Fibroblast of skin of left biceps (primary cell): Measurements from ENCODE around the gene SHLD2.
"Not testable (repeated sequence)": the region's sequence is repeated elsewhere in the genome, so short reads cannot be mapped to it uniquely, and the experiment has no call there.

Experiments used
- DNase-seq, 2 experiments: peaks; one replicate each; pipeline ENCODE4 v3.0.0-alpha.2; 2013; ENCODE audit warnings: low read depth in 2 of 2

The SHLD2 gene

DNA sequence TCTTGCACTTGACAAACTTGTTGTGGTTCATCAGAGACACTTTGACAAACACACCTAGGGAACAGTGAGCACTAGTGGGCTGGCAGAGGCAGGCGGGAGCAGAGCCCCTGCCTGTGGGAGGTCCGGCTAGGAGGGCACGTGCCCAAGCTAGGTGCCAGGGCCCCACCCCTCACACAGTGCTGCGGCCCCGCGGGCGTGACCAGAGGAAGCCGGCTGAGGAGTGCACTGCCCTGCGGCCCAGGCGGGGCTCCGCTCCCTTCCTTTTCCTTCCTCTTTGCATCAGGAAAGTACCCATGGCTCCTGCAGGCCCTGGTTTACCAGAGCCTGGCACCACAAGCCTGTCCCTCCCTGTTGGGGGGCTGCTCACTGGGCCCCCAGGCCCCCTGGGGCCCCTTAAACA, 121.1 kb downstream of the SHLD2 start:
- DNase-seq = not testable (repeated sequence)

GRCh38 chr10:87219370-87219769, 124.4 kb downstream of the SHLD2 start:
- DNase-seq = not testable (repeated sequence)

- DNase-seq = not testable (repeated sequence)
These were observed 127.8 kb downstream of the SHLD2 start for GRCh38 chr10:87222789-87223188.

- DNase-seq = not testable (repeated sequence)
These were observed 130.1 kb downstream of the SHLD2 start, which contains the start of gene NUTM2A for GRCh38 chr10:87225148-87225547. NUTM2A (plus strand) TSS chr10:87225448; CDS start chr10:87225831, 383 bp downstream.

GRCh38 chr10:87228247-87228646, 133.2 kb downstream of the SHLD2 start:
- not testable (repeated sequence) for DNase-seq

DNA sequence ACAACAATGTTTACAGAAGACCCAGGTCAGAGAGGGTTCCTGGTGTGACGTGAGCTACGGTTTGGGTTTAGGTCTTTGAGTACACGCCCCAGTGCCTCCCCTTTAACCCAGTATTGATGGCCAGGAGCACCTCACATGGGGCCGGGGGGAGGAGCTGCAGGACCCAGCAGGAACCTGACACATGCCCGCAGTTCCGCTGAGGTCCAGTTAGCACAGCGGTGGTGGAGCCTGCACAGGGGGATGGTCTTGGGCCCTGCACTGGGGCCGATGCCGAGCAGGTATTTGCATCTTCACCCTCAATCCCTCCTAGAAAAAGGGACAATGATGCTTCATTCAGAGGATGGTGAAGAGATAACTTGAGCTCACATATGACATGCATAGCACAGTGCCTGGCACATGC, 134.2 kb downstream of the SHLD2 start:
- not testable (repeated sequence) for DNase-seq

DNA sequence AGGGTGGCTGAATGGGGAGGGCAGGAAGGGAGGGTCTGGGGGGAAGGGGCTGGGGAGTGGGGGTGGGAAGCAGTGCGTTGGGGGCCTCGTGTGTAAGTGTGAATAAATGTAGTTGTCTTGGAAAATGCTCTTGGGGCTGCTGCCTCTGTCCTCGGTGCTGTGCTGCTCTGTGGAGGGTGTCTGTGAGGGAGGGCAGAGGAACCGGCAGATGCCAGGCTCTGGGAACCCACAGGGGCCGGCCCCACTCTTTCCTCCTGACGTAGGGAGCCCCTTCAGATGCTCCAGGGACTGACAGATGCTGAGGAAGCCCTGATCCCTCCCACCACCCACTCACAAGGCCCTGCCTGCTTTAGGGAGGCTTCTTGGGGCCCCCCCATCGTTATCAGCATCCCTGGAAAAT, 139.8 kb downstream of the SHLD2 start:
- not testable (repeated sequence) for DNase-seq

- DNase-seq = not testable (repeated sequence)
These were observed 142.2 kb downstream of the SHLD2 start for GRCh38 chr10:87237244-87237643.

DNA sequence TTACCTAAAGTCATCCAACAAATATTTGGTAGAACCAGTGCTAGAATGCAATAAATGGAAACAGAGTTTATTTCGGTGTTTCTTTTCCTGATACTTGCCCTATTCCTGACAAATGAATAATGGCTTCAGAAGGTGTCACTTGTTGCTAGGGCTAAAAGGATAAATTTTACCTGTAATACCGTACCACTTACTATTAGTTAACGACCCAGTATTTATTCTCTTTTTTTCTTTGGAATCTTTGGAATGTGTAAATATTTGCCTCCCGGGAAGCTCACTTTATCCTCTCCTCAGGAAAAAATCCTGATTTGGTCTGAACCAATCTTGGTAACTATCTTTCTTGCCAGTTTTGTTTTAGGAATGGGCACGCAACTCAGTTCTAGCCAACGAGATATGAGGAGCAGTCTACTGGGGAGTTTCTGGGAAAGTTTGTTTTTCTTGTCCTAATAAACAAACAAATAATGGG, 144.4 kb downstream of the SHLD2 start:
- not testable (repeated sequence) for DNase-seq
